ENCODE measurements around the gene MAN2A2. TPM values are rescaled to one million over a fixed set of nuclear protein-coding genes. Genes with fewer than 3 reads are reported as not detected.

The MAN2A2 gene
- total and polyA plus RNA-seq, 2 of the 8 experiments (the other 6 are each of a cell fraction or from before 2014, with no cell fraction given) = 23.1 to 29.7 TPM

DNA sequence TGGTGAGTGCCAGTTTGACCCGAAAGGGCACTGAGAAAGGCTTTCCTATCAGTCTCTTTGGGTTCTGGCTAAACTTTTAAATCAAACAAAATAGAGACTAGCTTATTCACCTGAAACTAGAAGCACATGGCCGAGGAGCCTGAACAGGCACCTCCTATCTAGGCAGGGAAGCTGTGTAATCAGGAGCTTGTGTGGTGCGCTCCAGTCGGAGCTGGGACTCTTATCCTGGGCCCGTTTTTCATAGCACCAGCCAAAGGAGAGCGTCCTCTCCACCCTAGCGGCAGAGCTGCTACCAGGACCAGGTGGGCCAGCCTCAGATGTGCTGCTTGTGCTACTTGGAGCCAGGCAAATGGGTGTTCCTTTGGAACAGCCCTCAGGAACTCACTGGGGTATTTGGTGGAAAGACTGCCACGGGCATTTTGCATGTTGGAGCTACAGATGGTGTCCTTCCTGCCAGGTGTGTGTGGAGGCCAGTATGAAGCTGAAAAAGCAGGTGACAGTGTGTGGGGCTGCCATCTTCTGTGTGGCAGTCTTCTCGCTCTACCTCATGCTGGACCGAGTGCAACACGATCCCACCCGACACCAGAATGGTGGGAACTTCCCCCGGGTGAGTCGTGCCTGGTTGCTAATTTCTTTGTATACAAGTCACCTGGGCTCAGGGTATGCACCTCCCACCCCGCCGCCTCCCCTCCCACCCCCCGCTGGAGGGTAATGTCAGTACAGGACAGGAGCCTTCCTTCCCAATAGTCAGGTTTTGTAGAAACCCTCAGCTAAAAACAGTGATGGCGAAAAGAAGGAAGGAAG, 833 bp downstream of the MAN2A2 start:
- H2AFZ ChIP-seq (ENCODE audit: low read length) = peak overlapping the region; percentile 7; the same call in 1 of the 2 replicates
- H3K9ac ChIP-seq (replicated peaks in 1 of 4; ENCODE audit: extremely low read depth in 1 of 4, low read depth in 3 of 4, low read length in 3 of 4) = peak overlapping the region in 1 of 4 experiments; percentile 33; a peak in 1 of 7 replicates
- no peak overlapping the region for H2BK15ac ChIP-seq (ENCODE audit: low read length)
- H4K5ac ChIP-seq (ENCODE audit: insufficient read length, low read depth, low read length) = no peak overlapping the region
- H4K91ac ChIP-seq (replicated peaks; ENCODE audit: insufficient read length, low read length) = no peak overlapping the region
- H3K79me2 ChIP-seq (ENCODE audit: control insufficient read depth in 1 of 2, insufficient read depth in 2 of 2, low read length in 2 of 2) = no peaks in the 10 kb centered on the region
- H3K79me1 ChIP-seq (ENCODE audit: low read depth, low read length) = no peaks in the 10 kb centered on the region
- H2BK12ac ChIP-seq (ENCODE audit: low read depth, low read length) = no peak overlapping the region
- H3K27ac ChIP-seq (ENCODE audit: low read depth, low read length) = no peak overlapping the region
- no peak overlapping the region for H2BK5ac ChIP-seq (ENCODE audit: low read depth, low read length)
- peak overlapping the region; percentile 91 for H3K4me2 ChIP-seq (ENCODE audit: insufficient read depth in 1 of 2, low read depth in 2 of 2, low read length in 2 of 2)
- no peak overlapping the region for H2BK20ac ChIP-seq (ENCODE audit: low read length)
- no peak overlapping the region for H3K56ac ChIP-seq (replicated peaks; ENCODE audit: insufficient read length, low read depth, low read length)
- H3K4me1 ChIP-seq (replicated peaks in 1 of 4; ENCODE audit: control insufficient read depth in 3 of 4, insufficient read depth in 4 of 4, low read length in 3 of 4) = peaks cover 5 to 8% (median 7%) of the 10 kb centered on the region in 4 experiments; a peak in 6 of 7 replicates
- no peak overlapping the region for H3K4ac ChIP-seq (replicated peaks; ENCODE audit: insufficient read length, low read depth, low read length)
- WGBS, 2 experiments (ENCODE audit: extremely low coverage in 1 of 2, insufficient coverage in 1 of 2, insufficient read length in 1 of 2, insufficient replicate concordance in 2 of 2, low coverage in 1 of 2, low lambda C conversion rate in 2 of 2, missing lambda C conversion rate in 1 of 2) = 33% methylated on average over 13 of the region's 18 CpGs; no CpG with 5 or more reads in 1 of the 2 experiments
- H3K23ac ChIP-seq (ENCODE audit: insufficient read length) = no peak overlapping the region
- H2AK5ac ChIP-seq (ENCODE audit: low read depth, low read length) = no peak overlapping the region
- no peaks in the 10 kb centered on the region for H3K9me3 ChIP-seq (ENCODE audit: insufficient read depth in 2 of 2, low read depth in 1 of 2, low read length in 1 of 2)
- H4K20me1 ChIP-seq (replicated peaks in 1 of 2; ENCODE audit: control insufficient read depth in 1 of 2, insufficient read depth in 2 of 2, low read length in 2 of 2) = peaks cover 0 to 6% of the 10 kb centered on the region in 2 experiments
- no peak overlapping the region for H4K8ac ChIP-seq (ENCODE audit: extremely low read depth, insufficient read depth, low read length)
- peak overlapping the region; percentile 52 to 79 (median 73); a peak in 7 of 8 replicates for H3K4me3 ChIP-seq (ENCODE audit: extremely low read depth in 1 of 4, insufficient read depth in 2 of 4, low read depth in 3 of 4, low read length in 4 of 4)
- H3K14ac ChIP-seq (ENCODE audit: insufficient read length) = no peak overlapping the region
- H3K23me2 ChIP-seq (ENCODE audit: low read depth, low read length) = peaks cover 14% of the 10 kb centered on the region; the same call in 1 of the 2 replicates
- ChIA-PET CTCF (ENCODE audit: partially characterized antibody) (interaction anchor here (0.6 to 13.3 kb wide), 19 partner anchors 9 to 479 kb away, joined by 3 to 187 read pairs (median 4); partner anchors contain the start of genes FES, HDDC3 and UNC45A), POLR2A (ENCODE audit: partially characterized antibody) (interaction anchor here (1.2 to 3.3 kb wide), 2 partner anchors 15 to 29 kb away, joined by 3 to 24 read pairs; partner anchors contain the start of genes HDDC3 and UNC45A)
- FAIRE-seq (no peak), DNase-seq (ENCODE audit: low read depth in 1 of 2, low spot score in 2 of 2) (no peak)
- peaks cover 0 to 16% (median 9%) of the 10 kb centered on the region in 4 experiments; a peak in 5 of 7 replicates for H3K27me3 ChIP-seq (replicated peaks in 1 of 4; ENCODE audit: control insufficient read depth in 3 of 4, extremely low read depth in 1 of 4, insufficient read depth in 3 of 4, low read length in 3 of 4)
- no peak overlapping the region for H2BK120ac ChIP-seq (replicated peaks; ENCODE audit: low read depth, low read length)
- no peaks in the 10 kb centered on the region; a peak in 2 of 8 replicates for H3K36me3 ChIP-seq (ENCODE audit: control insufficient read depth in 2 of 4, insufficient read depth in 4 of 4, low read length in 3 of 4)
- no peak overlapping the region for H3K18ac ChIP-seq (ENCODE audit: extremely low read depth, low read length)
- TF ChIP-seq EZH2 (IDR thresholded peaks at IDR 0.05; ENCODE audit: low read depth, low read length, severe bottlenecking) (no peak), SP4 (IDR thresholded peaks at IDR 0.05; ENCODE audit: low read length) (no peak), SUZ12 (IDR thresholded peaks at IDR 0.05; ENCODE audit: low read length) (no peak), EP300 (IDR thresholded peaks at IDR 0.05; ENCODE audit: borderline replicate concordance in 1 of 2, low read depth in 2 of 2, low read length in 2 of 2) (no peak), ATF2 (IDR thresholded peaks at IDR 0.05; ENCODE audit: low read length) (no peak), RBBP5 (IDR thresholded peaks at IDR 0.05; ENCODE audit: borderline replicate concordance, low read depth, low read length) (no peak), TAF7 (optimal IDR thresholded peaks at IDR 0.05; ENCODE audit: borderline replicate concordance, low read depth, low read length) (no peak), BACH1 (IDR thresholded peaks at IDR 0.05; ENCODE audit: low read length) (no peak), BCL11A (IDR thresholded peaks at IDR 0.05; ENCODE audit: low read depth in 2 of 2, low read length in 2 of 2) (no peak)
